Spleen (tissue), 11 donors: ENCODE data around the gene PLA2G4B. TPM values are rescaled to one million over a fixed set of nuclear protein-coding genes. Genes with fewer than 3 reads are reported as not detected.

Experiments
- DNase-seq: peaks from one replicate; pipeline ENCODE4 v3.0.0-alpha.2; 2020
- H3K27ac ChIP-seq, 8 donors: fragments of 200-600 bp; sonication (generic) in 7 of 8; 1 replicate in 4 of 8; 2 replicates in 4 of 8; pipeline versions ENCODE4 v1.5.0 to v1.8.0; 2016 to 2021; ENCODE audit warnings: inconsistent platforms in 4 of 8, mild to moderate bottlenecking in 4 of 8, moderate library complexity in 1 of 8
- H3K27me3 ChIP-seq, 7 donors: fragments of 200-600 bp; sonication (generic) in 6 of 7; replicated peaks in 1 of 7; 1 replicate in 4 of 7; 2 replicates in 3 of 7; pipeline versions ENCODE4 v1.5.0 to v1.8.0; 2016 to 2021; ENCODE audit warnings: inconsistent platforms in 3 of 7, mild to moderate bottlenecking in 1 of 7
- H3K36me3 ChIP-seq, 6 donors: fragments of 200-600 bp; sonication (generic) in 5 of 6; 1 replicate in 4 of 6; 2 replicates in 2 of 6; pipeline versions ENCODE4 v1.5.0 to v1.8.0; 2016 to 2021; ENCODE audit warnings: inconsistent platforms in 2 of 6
- H3K4me1 ChIP-seq, 6 donors: fragments of 200-600 bp; sonication (generic) in 5 of 6; 1 replicate in 3 of 6; 2 replicates in 3 of 6; pipeline versions ENCODE4 v1.5.0 to v1.8.0; 2016 to 2021; ENCODE audit warnings: inconsistent platforms in 3 of 6
- H3K4me3 ChIP-seq, 8 donors: fragments of 200-600 bp; sonication (generic) in 7 of 8; 1 replicate in 4 of 8; 2 replicates in 4 of 8; pipeline versions ENCODE4 v1.5.0 to v1.8.0; 2016 to 2021; ENCODE audit warnings: inconsistent platforms in 4 of 8, mild to moderate bottlenecking in 4 of 8, moderate library complexity in 2 of 8
- H3K9me3 ChIP-seq, 8 donors: fragments of 200-600 bp; sonication (generic) in 7 of 8; 1 replicate in 4 of 8; 2 replicates in 4 of 8; pipeline versions ENCODE4 v1.5.0 to v1.8.0; 2016 to 2021; ENCODE audit warnings: inconsistent platforms in 4 of 8
- POLR2A ChIP-seq, 3 donors: fragments of 450-650 bp; IDR thresholded peaks; one replicate each; pipeline ENCODE4 v1.5.1; 2017; ENCODE audit warnings: antibody characterized with exemption in 3 of 3, mild to moderate bottlenecking in 1 of 3
- POLR2AphosphoS5 ChIP-seq, 3 donors: sonication (generic); formaldehyde crosslinking; IDR thresholded peaks; one replicate each; pipeline ENCODE4 v1.5.1; 2017; ENCODE audit warnings: antibody characterized with exemption in 3 of 3
- WGBS, 5 donors: extraction: QIAGEN DNeasy Blood & Tissue Kit in 3 of 5; methylation state at CpG; one replicate each; pipeline versions ENCODE4 v1.1.5 to v1.1.7; 2013 to 2018; 5-methylcytosine and 5-hydroxymethylcytosine counted together
- intact Hi-C: fragments of 100-400 bp; cut with DNase I; formaldehyde crosslinking; loops from one replicate; pipeline ENCODE4 v1.15.0; 2023; ENCODE audit warnings: low total_unique reads
- polyA plus RNA-seq, 3 donors: library from polyadenylated mRNA; stranded (reverse); fragments of 200-250 nt; gene quantifications; one replicate each; pipeline ENCODE4 v1.2.1, GENCODE V29; 2013
- total RNA-seq, 7 donors: library from RNA; depleted of rRNA in 3 of 7; stranded (reverse); fragments of >200 nt in 3 of 7; fragmentation: NEBNext Ultra II Directional in 4 of 7; extraction: Animal tissue kit (Norgen Biotek cat#: 25700) in 4 of 7; gene quantifications; one replicate each; pipeline versions ENCODE4 v1.1.0 to v1.2.1, GENCODE V29; 2016 to 2021
- TF ChIP-seq, protein P1 (sequence below), 11 experiments: fragments of 200-600 bp in 7 of 11; fragments of 450-650 bp in 4 of 11; sonication (generic) in 4 of 11; IDR thresholded peaks in 8 of 11; conservative IDR thresholded peaks in 3 of 11; 1 replicate in 7 of 11; 2 replicates in 4 of 11; pipeline versions ENCODE4 v1.4.0 to v1.8.0; 2016 to 2021; ENCODE audit warnings: antibody characterized with exemption in 11 of 11, inconsistent platforms in 4 of 11, mild to moderate bottlenecking in 1 of 11
- donor health status: healthy with polysubstance abuse.
- donor health status: DM: no; HTN: no; CAD: no; lungs with moderate emphysema.
- donor health status: DM: no; HTN: no; CAD: no.
- donor health status: Bipolar disorder and iron deficiency.
- donor health status: healthy.
- donor health status: DM: no; HTN: no; CAD: no.
- donor health status: DM: yes; HTN: yes; CAD: no.

Gene PLA2G4B
- total and polyA plus RNA-seq, 10 donors = 4.0 to 20.8 (median 11.8) TPM

DNA sequence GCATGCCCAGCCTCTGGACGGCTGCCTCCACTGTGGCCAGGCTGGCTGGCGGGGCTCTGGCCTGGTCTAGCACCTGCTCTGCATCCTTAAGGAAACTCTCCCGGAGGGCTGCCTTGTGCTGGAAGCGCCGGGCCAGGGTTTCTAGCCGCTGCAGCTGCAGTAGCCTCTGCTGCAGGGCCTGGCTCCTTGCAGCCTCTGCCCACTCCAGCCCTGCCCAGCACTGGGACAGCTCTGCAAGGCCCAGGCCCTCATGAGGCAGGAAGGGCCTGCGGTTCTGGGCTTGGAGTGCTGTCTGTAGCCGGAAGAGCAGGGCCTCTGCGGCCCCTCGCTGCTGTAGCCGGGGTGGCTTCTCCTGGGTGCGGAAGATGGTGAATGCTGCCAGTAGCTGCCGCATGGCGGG lies 47.2 kb downstream of the PLA2G4B start:
- no peak for DNase-seq

DNA sequence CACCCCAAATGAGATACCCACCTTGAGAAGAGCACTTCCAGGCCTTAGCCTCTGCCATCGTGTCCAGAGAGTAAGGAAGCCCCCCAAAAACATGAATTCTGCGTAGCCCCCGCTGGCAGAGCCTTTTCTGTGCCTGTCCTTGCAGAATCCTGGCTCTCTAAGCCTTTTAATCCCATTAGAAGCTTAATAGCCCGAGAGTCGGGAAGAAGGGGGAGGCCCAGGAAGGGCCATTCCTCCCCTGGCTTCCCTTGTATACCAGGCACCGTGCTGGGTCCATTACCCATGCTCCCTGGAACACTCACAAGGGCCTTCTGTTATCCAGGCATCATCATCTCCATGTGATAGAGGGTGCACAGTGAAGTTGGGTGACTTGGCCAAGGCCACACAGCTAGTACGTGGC lies 48.1 kb downstream of the PLA2G4B start:
- no peak for TF ChIP-seq POLR2AphosphoS5 (IDR thresholded peaks at IDR 0.05)
- TF ChIP-seq, protein P1, sequence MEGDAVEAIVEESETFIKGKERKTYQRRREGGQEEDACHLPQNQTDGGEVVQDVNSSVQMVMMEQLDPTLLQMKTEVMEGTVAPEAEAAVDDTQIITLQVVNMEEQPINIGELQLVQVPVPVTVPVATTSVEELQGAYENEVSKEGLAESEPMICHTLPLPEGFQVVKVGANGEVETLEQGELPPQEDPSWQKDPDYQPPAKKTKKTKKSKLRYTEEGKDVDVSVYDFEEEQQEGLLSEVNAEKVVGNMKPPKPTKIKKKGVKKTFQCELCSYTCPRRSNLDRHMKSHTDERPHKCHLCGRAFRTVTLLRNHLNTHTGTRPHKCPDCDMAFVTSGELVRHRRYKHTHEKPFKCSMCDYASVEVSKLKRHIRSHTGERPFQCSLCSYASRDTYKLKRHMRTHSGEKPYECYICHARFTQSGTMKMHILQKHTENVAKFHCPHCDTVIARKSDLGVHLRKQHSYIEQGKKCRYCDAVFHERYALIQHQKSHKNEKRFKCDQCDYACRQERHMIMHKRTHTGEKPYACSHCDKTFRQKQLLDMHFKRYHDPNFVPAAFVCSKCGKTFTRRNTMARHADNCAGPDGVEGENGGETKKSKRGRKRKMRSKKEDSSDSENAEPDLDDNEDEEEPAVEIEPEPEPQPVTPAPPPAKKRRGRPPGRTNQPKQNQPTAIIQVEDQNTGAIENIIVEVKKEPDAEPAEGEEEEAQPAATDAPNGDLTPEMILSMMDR (IDR thresholded peaks at IDR 0.05 in 8 of 11, conservative IDR thresholded peaks at IDR 0.05 in 3 of 11) = no peak
- TF ChIP-seq POLR2A (IDR thresholded peaks at IDR 0.05) = no peak
- no peaks in the 10 kb centered on the region for H3K9me3 ChIP-seq
- intact Hi-C loops = no loop called here
- DNase-seq = no peak
- no peak overlapping the region for H3K27ac ChIP-seq
- H3K27me3 ChIP-seq = peaks cover 0 to 14% (median 9%) of the 10 kb centered on the region in 7 donors
- H3K4me1 ChIP-seq = peaks cover 1 to 30% (median 21%) of the 10 kb centered on the region in 6 donors
- 92 to 98% (median 95%) methylated on average over 7 of the region's 7 CpGs for WGBS, 5 donors
- H3K4me3 ChIP-seq = no peak overlapping the region
- no peaks in the 10 kb centered on the region for H3K36me3 ChIP-seq

More for the DNA sequence above, 47.2 kb downstream of the PLA2G4B start:
- H3K4me3 ChIP-seq = no peak overlapping the region
- intact Hi-C loops = no loop called here
- H3K9me3 ChIP-seq = no peaks in the 10 kb centered on the region
- H3K27ac ChIP-seq = no peak overlapping the region
- peaks cover 4 to 35% (median 27%) of the 10 kb centered on the region in 6 donors for H3K4me1 ChIP-seq
- WGBS, 5 donors = 94 to 98% (median 98%) methylated on average over 6 to 14 of the region's 14 CpGs
- peaks cover 0 to 23% (median 13%) of the 10 kb centered on the region in 7 donors for H3K27me3 ChIP-seq
- TF ChIP-seq POLR2AphosphoS5 (IDR thresholded peaks at IDR 0.05) (no peak), POLR2A (IDR thresholded peaks at IDR 0.05) (no peak)
- TF ChIP-seq, protein P1 (IDR thresholded peaks at IDR 0.05 in 8 of 11, conservative IDR thresholded peaks at IDR 0.05 in 3 of 11) = no peak
- H3K36me3 ChIP-seq = no peaks in the 10 kb centered on the region

DNA sequence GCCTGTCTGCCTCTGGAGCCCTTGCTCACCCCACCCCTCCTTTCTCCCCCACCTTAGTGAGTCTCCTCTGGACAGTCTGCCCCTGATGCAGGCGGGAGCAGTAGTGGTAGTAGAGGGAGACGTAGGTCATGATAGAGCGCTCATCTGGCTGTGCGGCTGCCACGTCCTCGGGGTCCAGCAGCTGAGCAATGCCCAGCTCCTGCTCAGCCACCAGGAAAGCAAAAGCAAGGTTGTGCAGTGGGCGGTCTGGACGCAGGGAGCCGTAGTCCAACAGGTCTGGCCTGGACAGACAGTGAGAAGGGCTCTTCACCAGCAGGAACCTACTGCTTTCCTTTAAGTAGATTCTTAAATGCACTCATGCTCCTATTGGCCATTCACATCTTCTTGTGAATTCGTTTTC lies 48.5 kb downstream of the PLA2G4B start:
- peaks cover 0 to 10% (median 5%) of the 10 kb centered on the region in 7 donors for H3K27me3 ChIP-seq
- H3K4me1 ChIP-seq = peaks cover 0 to 30% (median 17%) of the 10 kb centered on the region in 6 donors
- intact Hi-C loops = no loop called here
- no peaks in the 10 kb centered on the region for H3K9me3 ChIP-seq
- no peak for TF ChIP-seq POLR2AphosphoS5 (IDR thresholded peaks at IDR 0.05)
- TF ChIP-seq POLR2A (IDR thresholded peaks at IDR 0.05) = no peak
- TF ChIP-seq, protein P1 (IDR thresholded peaks at IDR 0.05 in 8 of 11, conservative IDR thresholded peaks at IDR 0.05 in 3 of 11) = no peak
- H3K27ac ChIP-seq = no peak overlapping the region
- peak; percentile 59 for DNase-seq
- WGBS, 5 donors = 95 to 98% (median 98%) methylated on average over 7 to 10 of the region's 10 CpGs
- no peak overlapping the region for H3K4me3 ChIP-seq
- H3K36me3 ChIP-seq = no peaks in the 10 kb centered on the region

DNA sequence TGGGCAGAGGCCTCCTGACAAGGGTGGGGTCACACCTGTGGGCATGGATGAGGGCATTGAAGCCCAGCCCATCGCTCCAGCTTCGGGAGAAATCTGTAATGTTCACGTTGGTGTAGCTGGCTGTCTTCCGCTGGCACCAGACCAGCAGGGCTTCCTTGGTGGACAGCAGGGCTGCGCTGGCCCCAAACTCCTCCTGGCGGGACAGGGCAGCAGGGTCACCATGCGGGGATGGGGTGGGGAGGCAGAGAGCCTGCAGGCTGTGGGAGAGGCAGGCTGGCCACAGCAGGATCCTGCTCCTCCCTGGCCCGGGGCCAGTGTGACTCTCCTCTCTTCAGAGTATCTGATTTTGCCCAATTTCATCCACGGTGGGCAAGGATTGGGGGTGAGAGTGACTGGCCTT lies 49.2 kb downstream of the PLA2G4B start:
- peaks cover 0 to 30% (median 16%) of the 10 kb centered on the region in 6 donors for H3K4me1 ChIP-seq
- no peaks in the 10 kb centered on the region for H3K36me3 ChIP-seq
- H3K9me3 ChIP-seq = no peaks in the 10 kb centered on the region
- intact Hi-C loops = no loop called here
- no peak for TF ChIP-seq POLR2A (IDR thresholded peaks at IDR 0.05)
- TF ChIP-seq POLR2AphosphoS5 (IDR thresholded peaks at IDR 0.05) = no peak
- TF ChIP-seq, protein P1 (IDR thresholded peaks at IDR 0.05 in 8 of 11, conservative IDR thresholded peaks at IDR 0.05 in 3 of 11) = no peak
- H3K27me3 ChIP-seq = peaks cover 0 to 3% (median 0%) of the 10 kb centered on the region in 7 donors
- 94 to 100% (median 97%) methylated on average over 1 to 9 of the region's 9 CpGs for WGBS, 5 donors
- H3K4me3 ChIP-seq = no peak overlapping the region
- peak; percentile 66 for DNase-seq
- no peak overlapping the region for H3K27ac ChIP-seq
